HUES64 (cell line): ENCODE data around the gene CDH4.

Experiments used
- H3K27ac ChIP-seq: 2 replicates; pipeline ENCODE4 v1.7.0; 2013; ENCODE audit warnings: low read depth, low read length, inconsistent platforms
- H3K27me3 ChIP-seq: 2 replicates; pipeline ENCODE4 v1.6.1; 2013; ENCODE audit warnings: mild to moderate bottlenecking, low read length; ENCODE audit not compliant: insufficient read depth
- H3K36me3 ChIP-seq: 2 replicates; pipeline ENCODE4 v1.6.1; 2013; ENCODE audit warnings: mild to moderate bottlenecking, low read length; ENCODE audit not compliant: insufficient read depth
- H3K4me1 ChIP-seq: 2 replicates; pipeline ENCODE4 v1.6.1; 2013; ENCODE audit warnings: mild to moderate bottlenecking, low read length, moderate library complexity; ENCODE audit not compliant: insufficient read depth
- H3K4me3 ChIP-seq: 2 replicates; pipeline ENCODE4 v1.5.1; 2013; ENCODE audit warnings: mild to moderate bottlenecking, low read length, moderate library complexity
- H3K9ac ChIP-seq: 2 replicates; pipeline ENCODE4 v1.6.1; 2013; ENCODE audit warnings: mild to moderate bottlenecking, low read depth, low read length
- H3K9me3 ChIP-seq: 2 replicates; pipeline ENCODE4 v1.6.1; 2013; ENCODE audit warnings: low read depth, low read length; ENCODE audit not compliant: insufficient read depth
- WGBS: fragments of 150-250, 120-280 bp; methylation state at CpG from one replicate; pipeline ENCODE4 v1.1.7; 2013; ENCODE audit warnings: missing lambda C conversion rate; 5-methylcytosine and 5-hydroxymethylcytosine counted together

CDH4 gene

DNA sequence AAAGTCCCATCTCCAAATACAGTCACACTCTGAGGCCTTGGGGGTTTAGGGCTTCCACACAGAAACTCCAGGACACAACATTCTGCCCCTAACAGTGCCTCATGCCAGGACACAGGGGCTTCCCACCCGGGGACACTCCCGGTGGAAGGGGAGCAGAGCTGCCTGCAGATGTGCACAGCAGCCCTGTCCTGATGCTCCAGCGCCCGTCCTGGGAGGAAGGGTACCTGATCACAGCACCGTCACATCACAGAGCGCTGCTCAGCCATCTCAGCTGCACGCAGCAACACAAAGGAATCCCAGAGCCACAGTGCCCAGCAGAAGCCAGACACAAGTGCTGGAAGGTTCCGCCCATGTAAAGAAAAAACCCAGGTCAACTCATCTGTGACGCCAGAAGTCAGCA lies 657.0 kb downstream of the CDH4 start:
- no peaks in the 10 kb centered on the region for H3K4me1 ChIP-seq
- no peaks in the 10 kb centered on the region; the same call in 1 of the 2 replicates for H3K27me3 ChIP-seq
- no peak overlapping the region for H3K27ac ChIP-seq
- H3K36me3 ChIP-seq: no peaks in the 10 kb centered on the region
- no peaks in the 10 kb centered on the region for H3K9me3 ChIP-seq
- H3K9ac ChIP-seq: no peak overlapping the region
- H3K4me3 ChIP-seq: no peak overlapping the region
- 92% methylated on average over 9 of the region's 9 CpGs for WGBS

DNA sequence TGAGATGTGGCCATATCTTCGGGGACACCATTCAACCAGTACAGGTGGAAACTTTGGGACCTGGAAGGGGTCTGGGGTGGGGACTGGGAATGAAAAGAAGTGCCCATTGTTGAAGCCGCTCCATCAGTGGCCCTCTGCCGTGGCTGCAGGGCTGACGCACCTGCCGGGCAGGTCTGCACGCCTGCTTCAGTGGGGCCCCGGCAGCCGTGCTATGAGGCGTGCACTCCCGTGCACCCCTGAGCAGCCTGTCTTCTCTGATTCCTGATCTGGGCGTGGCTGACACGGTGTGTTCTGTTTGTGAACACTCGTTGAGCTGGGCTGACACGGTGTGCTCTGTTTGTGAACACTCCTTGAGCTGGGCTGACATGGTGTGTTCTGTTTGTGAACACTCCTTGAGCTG lies 657.8 kb downstream of the CDH4 start:
- H3K9me3 ChIP-seq: no peaks in the 10 kb centered on the region
- no peaks in the 10 kb centered on the region for H3K36me3 ChIP-seq
- H3K27ac ChIP-seq: no peak overlapping the region
- H3K9ac ChIP-seq: no peak overlapping the region
- H3K27me3 ChIP-seq: no peaks in the 10 kb centered on the region
- 88% methylated on average over 14 of the region's 14 CpGs for WGBS
- H3K4me3 ChIP-seq: no peak overlapping the region
- H3K4me1 ChIP-seq: no peaks in the 10 kb centered on the region

DNA sequence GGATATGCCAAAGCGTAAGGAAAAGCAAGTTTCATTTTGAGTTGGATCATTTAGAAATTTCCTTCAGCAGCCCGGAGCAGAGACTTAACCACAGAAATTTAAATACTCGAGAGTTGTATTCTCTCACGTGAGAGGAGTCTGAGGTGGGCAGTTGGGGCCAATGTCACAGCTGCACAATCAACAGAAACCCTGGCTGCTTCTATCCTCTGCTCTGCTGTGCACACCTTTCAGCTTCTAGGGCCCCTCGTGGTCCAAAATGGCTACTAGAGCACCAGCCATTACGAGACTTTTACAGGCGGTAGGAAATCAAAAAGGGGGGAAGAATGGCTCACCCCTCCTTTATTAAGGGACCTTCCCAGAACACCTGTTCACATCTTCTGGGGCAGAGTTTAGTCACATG lies 659.8 kb downstream of the CDH4 start:
- 83% methylated on average over 7 of the region's 7 CpGs for WGBS
- Histone ChIP-seq H3K4me3 (no peak overlapping the region), H3K9me3 (no peaks in the 10 kb centered on the region), H3K27ac (no peak overlapping the region), H3K27me3 (no peaks in the 10 kb centered on the region), H3K36me3 (no peaks in the 10 kb centered on the region), H3K9ac (no peak overlapping the region), H3K4me1 (no peaks in the 10 kb centered on the region)

DNA sequence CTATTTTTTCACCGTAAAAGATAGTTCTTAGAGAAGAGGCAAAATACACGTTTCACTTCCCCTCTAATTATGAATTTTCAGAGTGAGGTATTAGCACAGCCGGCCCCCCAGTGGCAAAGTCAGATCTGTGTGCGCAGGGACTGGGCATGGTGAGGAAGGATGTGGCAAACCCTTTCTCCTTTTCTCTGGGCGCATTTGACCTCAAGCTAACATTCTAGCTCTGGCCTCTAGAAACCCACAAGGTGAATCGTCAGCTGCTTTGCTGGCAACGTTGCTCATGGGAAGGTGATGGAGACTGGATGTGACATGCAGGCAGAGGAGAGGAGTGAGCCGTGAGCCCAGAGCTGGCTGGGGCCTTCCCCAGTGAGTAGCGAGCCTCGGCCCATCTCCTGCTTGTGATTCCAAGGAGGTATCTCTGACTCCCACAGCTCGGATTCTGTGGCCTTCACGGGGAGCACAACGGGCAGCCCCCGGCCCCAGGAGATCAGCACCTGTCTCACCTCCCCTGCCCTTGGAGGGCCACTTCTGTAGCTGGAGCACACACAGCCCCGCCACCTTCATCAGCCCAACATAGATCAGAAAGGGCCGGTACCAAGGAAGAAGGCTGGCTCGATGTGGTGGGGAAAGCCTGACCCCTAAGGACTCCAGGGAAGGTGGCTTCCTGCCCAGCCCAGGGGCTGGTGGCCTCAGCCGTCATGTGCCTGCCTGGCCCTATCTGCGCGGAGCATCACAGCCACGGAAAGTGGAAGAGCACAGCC lies 660.8 kb downstream of the CDH4 start:
- H3K9me3 ChIP-seq: no peaks in the 10 kb centered on the region
- H3K4me1 ChIP-seq: no peaks in the 10 kb centered on the region
- no peaks in the 10 kb centered on the region for H3K27me3 ChIP-seq
- 91% methylated on average over 19 of the region's 21 CpGs for WGBS
- H3K9ac ChIP-seq: no peak overlapping the region
- no peak overlapping the region for H3K4me3 ChIP-seq
- H3K27ac ChIP-seq: no peak overlapping the region
- no peaks in the 10 kb centered on the region for H3K36me3 ChIP-seq

DNA sequence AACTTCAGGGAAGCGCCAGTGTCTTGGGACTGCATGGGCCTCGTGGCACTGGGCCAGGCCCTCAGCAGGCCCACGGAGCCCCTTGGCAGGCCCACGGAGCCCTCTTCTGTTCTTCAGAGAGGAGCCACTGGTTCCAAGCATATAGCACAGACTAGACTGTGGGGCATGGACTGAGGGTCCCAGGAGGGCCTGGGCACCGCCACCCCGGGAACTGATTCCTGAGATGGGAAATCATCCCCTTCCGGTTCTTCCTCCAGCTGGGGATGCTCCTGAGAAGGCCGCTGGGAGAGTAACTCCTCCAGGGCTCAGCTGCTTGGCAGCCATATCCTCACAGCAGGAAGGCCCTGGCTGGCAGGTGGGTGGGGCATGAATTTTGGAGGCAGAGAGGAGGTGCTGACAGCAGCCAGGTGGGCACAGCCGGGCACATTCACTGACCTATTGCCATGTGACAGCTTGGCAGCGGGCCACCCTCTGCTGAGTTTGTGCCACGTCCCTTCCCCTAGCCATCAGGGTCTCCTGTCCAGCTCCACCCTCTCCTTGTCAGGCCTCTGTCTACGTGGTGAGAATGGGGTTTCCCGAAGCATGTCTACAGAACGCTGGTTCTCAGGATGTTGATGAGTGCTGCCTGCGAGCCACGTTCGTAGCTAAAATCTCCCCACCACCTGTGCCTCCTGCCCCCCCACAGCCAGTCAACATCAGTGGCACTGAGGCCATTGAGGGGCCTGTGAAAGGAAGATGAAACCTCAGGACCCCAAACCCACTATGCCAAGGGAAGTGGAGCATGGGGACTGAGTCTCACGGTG lies 661.6 kb downstream of the CDH4 start:
- Histone ChIP-seq H3K4me3 (no peak overlapping the region), H3K36me3 (no peaks in the 10 kb centered on the region), H3K27me3 (no peaks in the 10 kb centered on the region), H3K9ac (no peak overlapping the region), H3K9me3 (no peaks in the 10 kb centered on the region), H3K27ac (no peak overlapping the region), H3K4me1 (no peaks in the 10 kb centered on the region)
- 86% methylated on average over 18 of the region's 18 CpGs for WGBS

DNA sequence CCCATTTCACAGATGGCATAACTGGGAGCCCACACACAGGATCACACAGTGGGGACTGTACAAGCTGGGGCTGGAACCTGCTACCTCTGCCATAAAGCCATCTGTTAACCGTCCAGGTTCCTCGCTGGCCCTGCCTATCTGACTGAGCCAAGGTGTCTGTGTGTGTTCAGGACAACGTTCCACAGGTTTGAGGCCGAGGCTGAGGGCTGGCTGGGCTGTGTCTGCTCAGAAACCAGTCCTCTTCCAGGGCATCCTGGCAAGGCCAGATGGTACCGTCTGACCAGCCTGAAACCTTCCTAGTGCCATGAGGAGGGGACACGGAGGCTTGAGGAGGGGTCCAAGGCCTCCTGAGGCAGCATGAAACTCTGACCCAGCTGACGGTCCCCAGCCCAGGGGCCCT lies 663.0 kb downstream of the CDH4 start:
- Histone ChIP-seq H3K9me3 (peaks cover 4% of the 10 kb centered on the region), H3K27me3 (no peaks in the 10 kb centered on the region), H3K4me3 (no peak overlapping the region), H3K27ac (no peak overlapping the region), H3K4me1 (no peaks in the 10 kb centered on the region), H3K36me3 (no peaks in the 10 kb centered on the region), H3K9ac (no peak overlapping the region)
- 92% methylated on average over 7 of the region's 7 CpGs for WGBS

DNA sequence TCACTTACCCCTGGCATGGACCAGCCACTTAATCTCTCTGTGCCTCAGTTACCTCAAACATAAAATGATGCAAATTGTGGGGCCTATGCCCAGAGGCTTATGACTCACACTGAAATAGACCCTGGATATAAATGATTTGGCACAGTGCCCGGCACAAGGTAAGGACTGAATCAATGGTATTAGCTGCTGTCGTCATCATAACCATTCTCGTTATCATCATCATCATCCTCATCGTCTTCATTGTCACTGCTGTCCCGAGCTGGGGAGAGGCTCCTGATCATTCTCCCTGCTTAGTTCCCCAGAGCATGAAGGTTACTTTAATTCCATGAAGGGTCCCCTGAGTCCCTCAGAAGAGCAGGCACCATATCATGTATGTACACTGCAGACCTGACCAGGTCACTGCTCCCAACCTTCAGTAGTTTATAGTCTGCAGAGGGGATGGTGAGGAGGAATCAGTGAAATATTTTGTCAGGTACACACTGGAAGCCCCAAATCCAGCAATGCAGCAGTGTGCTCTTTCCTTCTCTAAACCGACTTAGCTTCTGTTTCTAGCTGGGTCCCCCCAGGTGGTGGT lies 664.3 kb downstream of the CDH4 start:
- Histone ChIP-seq H3K9ac (no peak overlapping the region), H3K4me3 (no peak overlapping the region), H3K27me3 (no peaks in the 10 kb centered on the region), H3K36me3 (no peaks in the 10 kb centered on the region), H3K4me1 (no peaks in the 10 kb centered on the region), H3K27ac (no peak overlapping the region), H3K9me3 (peaks cover 8% of the 10 kb centered on the region)
- 91% methylated on average over 6 of the region's 6 CpGs for WGBS

- WGBS: 85% methylated on average over 20 of the region's 20 CpGs
- Histone ChIP-seq H3K4me1 (no peaks in the 10 kb centered on the region), H3K27me3 (no peaks in the 10 kb centered on the region), H3K27ac (no peak overlapping the region), H3K4me3 (no peak overlapping the region), H3K9me3 (peaks cover 8% of the 10 kb centered on the region), H3K36me3 (no peaks in the 10 kb centered on the region), H3K9ac (no peak overlapping the region)
Observed at GRCh38 chr20:61917474-61918145, 665.5 kb downstream of the CDH4 start.

GRCh38 chr20:61918548-61918947 lies 666.5 kb downstream of the CDH4 start:
- H3K4me1 ChIP-seq: no peaks in the 10 kb centered on the region
- WGBS: 92% methylated on average over 12 of the region's 12 CpGs

GRCh38 chr20:61919239-61919638 lies 667.2 kb downstream of the CDH4 start:
- H3K27me3 ChIP-seq: no peaks in the 10 kb centered on the region
- no peak overlapping the region for H3K27ac ChIP-seq
- 95% methylated on average over 6 of the region's 6 CpGs for WGBS
- no peak overlapping the region for H3K4me3 ChIP-seq
- no peaks in the 10 kb centered on the region for H3K4me1 ChIP-seq
- no peak overlapping the region for H3K9ac ChIP-seq
- no peaks in the 10 kb centered on the region for H3K36me3 ChIP-seq
- H3K9me3 ChIP-seq: peaks cover 8% of the 10 kb centered on the region

More at GRCh38 chr20:61918548-61918947, 666.5 kb downstream of the CDH4 start:
- H3K36me3 ChIP-seq: no peaks in the 10 kb centered on the region
- H3K4me3 ChIP-seq: no peak overlapping the region
- no peaks in the 10 kb centered on the region for H3K27me3 ChIP-seq
- H3K27ac ChIP-seq: no peak overlapping the region
- no peak overlapping the region for H3K9ac ChIP-seq
- peaks cover 8% of the 10 kb centered on the region for H3K9me3 ChIP-seq
